Adipocyte (in vitro differentiated cells): ENCODE data around the gene XRCC1.

Experiments
- DNase-seq: peaks from one replicate; pipeline ENCODE4 v3.0.0-alpha.2; 2015; ENCODE audit warnings: low read depth
- H3K27me3 ChIP-seq: replicated peaks from 2 replicates; pipeline ENCODE4 v1.7.0; 2013; ENCODE audit warnings: mild to moderate bottlenecking, low read length, moderate library complexity; ENCODE audit not compliant: control insufficient read depth, insufficient read depth
- H3K36me3 ChIP-seq: 2 replicates; pipeline ENCODE4 v1.7.0; 2013; ENCODE audit warnings: low read length, mild to moderate bottlenecking, moderate library complexity; ENCODE audit not compliant: control insufficient read depth, insufficient read depth, severe bottlenecking
- H3K4me1 ChIP-seq: 2 replicates; pipeline ENCODE4 v1.7.0; 2013; ENCODE audit warnings: mild to moderate bottlenecking, low read length, moderate library complexity; ENCODE audit not compliant: control insufficient read depth, insufficient read depth
- H3K4me3 ChIP-seq: 2 replicates; pipeline ENCODE4 v1.7.0; 2013; ENCODE audit warnings: mild to moderate bottlenecking, low read length, moderate library complexity
- H3K9ac ChIP-seq: 2 replicates; pipeline ENCODE4 v1.7.0; 2013; ENCODE audit warnings: mild to moderate bottlenecking, low read length, moderate library complexity
- H3K9me3 ChIP-seq: 2 replicates; pipeline ENCODE4 v1.7.0; 2013; ENCODE audit warnings: mild to moderate bottlenecking, low read length, moderate library complexity; ENCODE audit not compliant: control insufficient read depth

XRCC1 gene, protein sequence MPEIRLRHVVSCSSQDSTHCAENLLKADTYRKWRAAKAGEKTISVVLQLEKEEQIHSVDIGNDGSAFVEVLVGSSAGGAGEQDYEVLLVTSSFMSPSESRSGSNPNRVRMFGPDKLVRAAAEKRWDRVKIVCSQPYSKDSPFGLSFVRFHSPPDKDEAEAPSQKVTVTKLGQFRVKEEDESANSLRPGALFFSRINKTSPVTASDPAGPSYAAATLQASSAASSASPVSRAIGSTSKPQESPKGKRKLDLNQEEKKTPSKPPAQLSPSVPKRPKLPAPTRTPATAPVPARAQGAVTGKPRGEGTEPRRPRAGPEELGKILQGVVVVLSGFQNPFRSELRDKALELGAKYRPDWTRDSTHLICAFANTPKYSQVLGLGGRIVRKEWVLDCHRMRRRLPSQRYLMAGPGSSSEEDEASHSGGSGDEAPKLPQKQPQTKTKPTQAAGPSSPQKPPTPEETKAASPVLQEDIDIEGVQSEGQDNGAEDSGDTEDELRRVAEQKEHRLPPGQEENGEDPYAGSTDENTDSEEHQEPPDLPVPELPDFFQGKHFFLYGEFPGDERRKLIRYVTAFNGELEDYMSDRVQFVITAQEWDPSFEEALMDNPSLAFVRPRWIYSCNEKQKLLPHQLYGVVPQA

GRCh38 chr19:43575156-43575950 is at the start of gene XRCC1, which contains the start of gene PINLYP:
TSS of gene XRCC1 (minus strand) at chr19:43575527. CDS start at chr19:43575458, 69 bp downstream.
TSS of gene PINLYP (plus strand) at chr19:43575801. CDS start at chr19:43577192, 1,391 bp downstream.
- Histone ChIP-seq H3K9ac (peak within 1 kb of the TSS; percentile 99), H3K9me3 (no peaks in the 10 kb centered on the region), H3K36me3 (peaks cover 7% of the 10 kb centered on the region), H3K4me1 (peaks cover 9% of the 10 kb centered on the region), H3K27me3 (no peaks in the 10 kb centered on the region), H3K4me3 (peak within 1 kb of the TSS; percentile 100)
- peak; percentile 100 for DNase-seq

DNA sequence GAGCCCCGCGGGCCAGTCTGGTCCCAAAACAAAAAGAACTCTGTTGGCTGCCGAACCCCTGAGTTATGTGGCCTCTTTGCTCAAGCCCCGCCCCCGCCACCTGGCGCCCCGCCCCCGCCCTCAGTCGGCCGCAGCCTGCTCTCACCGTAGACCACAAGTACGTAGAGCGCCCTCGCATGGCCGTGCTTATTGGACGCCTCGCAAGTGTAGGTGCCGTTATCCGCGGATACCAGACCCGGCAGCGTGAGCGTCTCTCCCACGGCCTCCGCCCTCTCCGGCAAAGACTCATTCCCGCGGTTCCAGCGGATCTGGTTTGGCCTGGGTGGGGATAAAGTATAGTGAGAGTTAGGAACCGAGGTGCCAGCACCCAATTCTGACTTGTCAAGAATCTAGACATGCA is 49.6 kb upstream of the XRCC1 start:
- Histone ChIP-seq H3K27me3 (peaks cover 12% of the 10 kb centered on the region), H3K9me3 (no peaks in the 10 kb centered on the region), H3K36me3 (no peaks in the 10 kb centered on the region), H3K4me3 (no peak overlapping the region), H3K9ac (no peak overlapping the region), H3K4me1 (peaks cover 5% of the 10 kb centered on the region)
- DNase-seq = no peak

DNA sequence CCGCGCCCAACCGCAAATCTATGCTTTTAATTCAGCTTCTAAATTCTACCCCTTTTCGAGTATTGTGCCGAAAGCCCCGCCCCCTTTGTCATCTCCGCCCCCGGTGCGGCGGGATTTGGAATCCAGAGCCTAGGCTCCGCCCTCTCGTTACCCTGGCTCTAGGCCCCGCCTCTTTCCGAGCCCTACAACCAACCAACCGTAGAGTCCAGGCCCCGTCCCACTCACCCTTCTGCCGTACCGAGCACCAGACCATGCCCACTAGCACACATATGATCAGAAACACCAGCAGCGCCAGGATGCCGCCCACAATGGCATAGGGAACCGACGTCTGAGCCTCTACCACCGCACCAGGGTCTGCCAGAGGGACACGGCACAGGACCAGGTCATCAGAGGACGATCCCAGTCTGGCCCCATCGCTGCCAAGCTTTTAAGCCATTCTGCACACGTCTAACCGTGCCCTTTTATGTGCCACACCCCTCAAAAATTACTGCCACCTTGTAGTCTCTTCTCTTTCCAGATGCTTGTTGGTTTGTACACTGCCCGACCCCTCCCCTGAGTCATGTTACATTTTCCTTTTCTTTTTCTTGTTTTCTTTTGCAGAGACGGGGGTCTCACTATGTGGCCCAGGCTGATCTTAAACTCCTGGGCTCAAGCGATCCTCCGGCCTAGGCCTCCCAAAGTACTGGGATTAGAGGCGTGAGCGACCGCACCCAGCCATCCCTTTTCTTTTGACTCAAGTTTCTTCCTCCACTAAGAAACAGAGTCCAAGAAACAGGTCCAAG is 48.8 kb upstream of the XRCC1 start:
- H3K4me1 ChIP-seq = peaks cover 6% of the 10 kb centered on the region
- H3K9ac ChIP-seq = no peak overlapping the region
- no peak overlapping the region for H3K4me3 ChIP-seq
- H3K9me3 ChIP-seq = no peaks in the 10 kb centered on the region
- H3K36me3 ChIP-seq = no peaks in the 10 kb centered on the region
- no peak for DNase-seq
- peaks cover 12% of the 10 kb centered on the region for H3K27me3 ChIP-seq

DNA sequence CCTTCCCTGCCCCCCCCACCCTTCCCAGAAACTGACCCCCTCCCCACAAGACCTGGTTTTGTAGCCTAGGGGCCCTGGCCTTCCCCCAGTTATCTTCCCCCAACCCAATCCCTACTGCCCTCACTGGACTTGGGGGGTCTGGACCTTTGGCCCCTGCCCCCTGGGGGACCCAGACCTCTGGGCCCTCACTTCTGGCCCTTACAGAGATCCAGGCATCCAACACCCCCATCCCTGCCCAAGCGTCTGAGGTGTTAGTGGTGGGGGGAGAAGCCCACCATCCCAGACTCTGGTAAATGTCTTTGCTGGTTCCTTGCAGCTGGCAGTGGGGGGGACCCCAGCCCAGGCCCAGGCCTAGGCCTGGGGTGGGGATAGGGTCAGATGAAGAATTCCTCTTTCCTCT is 47.6 kb upstream of the XRCC1 start:
- H3K9ac ChIP-seq = no peak overlapping the region
- no peaks in the 10 kb centered on the region for H3K36me3 ChIP-seq
- no peaks in the 10 kb centered on the region for H3K9me3 ChIP-seq
- H3K4me1 ChIP-seq = peaks cover 14% of the 10 kb centered on the region
- H3K27me3 ChIP-seq = peaks cover 12% of the 10 kb centered on the region
- no peak overlapping the region for H3K4me3 ChIP-seq
- DNase-seq = no peak

DNA sequence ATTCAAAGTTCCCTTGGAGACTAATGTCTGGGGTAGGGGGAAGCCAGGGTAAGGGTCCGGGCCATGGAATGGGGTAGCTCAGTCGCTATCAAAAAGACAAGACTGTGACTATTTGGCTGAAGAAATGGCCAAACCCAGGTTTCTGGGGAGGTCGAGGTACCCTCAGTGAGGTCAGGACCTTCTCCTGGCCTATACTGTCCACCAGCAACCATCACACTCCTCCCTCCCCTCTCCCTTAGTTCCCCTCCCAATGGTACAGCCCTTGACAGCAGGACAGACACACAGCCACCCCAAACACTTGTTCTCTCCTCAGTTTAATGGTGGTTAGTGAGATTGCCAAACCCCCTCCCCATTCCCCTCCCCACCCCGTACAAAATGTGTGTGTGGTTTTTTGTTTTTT is 46.7 kb upstream of the XRCC1 start:
- Histone ChIP-seq H3K4me1 (peaks cover 14% of the 10 kb centered on the region), H3K9ac (no peak overlapping the region), H3K4me3 (no peak overlapping the region), H3K36me3 (no peaks in the 10 kb centered on the region), H3K9me3 (no peaks in the 10 kb centered on the region), H3K27me3 (peaks cover 9% of the 10 kb centered on the region)
- no peak for DNase-seq

- Histone ChIP-seq H3K9ac (peak overlapping the region; percentile 88), H3K36me3 (no peaks in the 10 kb centered on the region), H3K4me3 (peak overlapping the region; percentile 94), H3K27me3 (no peaks in the 10 kb centered on the region), H3K4me1 (peaks cover 14% of the 10 kb centered on the region), H3K9me3 (no peaks in the 10 kb centered on the region)
- DNase-seq = no peak
Measured at GRCh38 chr19:43620061-43621001, 45.0 kb upstream of the XRCC1 start.

- Histone ChIP-seq H3K36me3 (no peaks in the 10 kb centered on the region), H3K27me3 (no peaks in the 10 kb centered on the region)
- DNase-seq = peak; percentile 95
Measured at GRCh38 chr19:43619262-43620060, 44.1 kb upstream of the XRCC1 start, which contains the start of gene ZNF428. TSS of gene ZNF428 (minus strand) at chr19:43619629. CDS start at chr19:43614304, 5,325 bp downstream.

GRCh38 chr19:43618921-43619261 is 43.6 kb upstream of the XRCC1 start:
- H3K9me3 ChIP-seq = no peaks in the 10 kb centered on the region
- H3K4me3 ChIP-seq = peak overlapping the region; percentile 94
- H3K9ac ChIP-seq = peak overlapping the region; percentile 88
- peaks cover 14% of the 10 kb centered on the region for H3K4me1 ChIP-seq
- no peaks in the 10 kb centered on the region for H3K27me3 ChIP-seq
- H3K36me3 ChIP-seq = peaks cover under 1% of the 10 kb centered on the region
- DNase-seq = no peak

More at GRCh38 chr19:43619262-43620060, 44.1 kb upstream of the XRCC1 start, which contains the start of gene ZNF428:
- peak within 1 kb of the TSS; percentile 88 for H3K9ac ChIP-seq
- H3K4me1 ChIP-seq = peaks cover 14% of the 10 kb centered on the region
- peak within 1 kb of the TSS; percentile 94 for H3K4me3 ChIP-seq
- H3K9me3 ChIP-seq = no peaks in the 10 kb centered on the region

DNA sequence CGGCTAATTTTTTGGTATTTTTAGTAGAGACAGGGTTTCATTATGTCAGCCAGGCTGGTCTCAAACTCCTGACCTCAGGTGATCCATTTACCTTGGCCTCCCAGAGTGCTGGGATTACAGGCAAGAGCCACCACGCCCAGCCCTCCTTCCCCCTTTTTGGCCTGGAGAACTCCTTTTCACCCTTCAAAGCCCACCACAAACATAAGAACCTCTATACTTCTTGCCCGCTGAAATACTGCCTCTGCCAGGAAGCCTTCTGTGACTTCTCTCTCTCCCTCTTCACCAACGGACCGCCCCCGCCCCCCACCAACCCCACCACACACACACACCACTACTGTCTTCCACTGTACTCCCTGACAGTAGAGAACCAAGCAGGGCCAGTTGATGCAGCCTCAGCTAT is 41.6 kb upstream of the XRCC1 start:
- Histone ChIP-seq H3K9me3 (no peaks in the 10 kb centered on the region), H3K4me3 (no peak overlapping the region)
- DNase-seq = no peak

More for the DNA sequence above, 41.6 kb upstream of the XRCC1 start:
- H3K36me3 ChIP-seq = peaks cover 19% of the 10 kb centered on the region
- H3K4me1 ChIP-seq = peaks cover 14% of the 10 kb centered on the region
- no peaks in the 10 kb centered on the region for H3K27me3 ChIP-seq
- H3K9ac ChIP-seq = no peak overlapping the region
